Measurements from ENCODE around the gene RNPS1.

The RNPS1 gene

DNA sequence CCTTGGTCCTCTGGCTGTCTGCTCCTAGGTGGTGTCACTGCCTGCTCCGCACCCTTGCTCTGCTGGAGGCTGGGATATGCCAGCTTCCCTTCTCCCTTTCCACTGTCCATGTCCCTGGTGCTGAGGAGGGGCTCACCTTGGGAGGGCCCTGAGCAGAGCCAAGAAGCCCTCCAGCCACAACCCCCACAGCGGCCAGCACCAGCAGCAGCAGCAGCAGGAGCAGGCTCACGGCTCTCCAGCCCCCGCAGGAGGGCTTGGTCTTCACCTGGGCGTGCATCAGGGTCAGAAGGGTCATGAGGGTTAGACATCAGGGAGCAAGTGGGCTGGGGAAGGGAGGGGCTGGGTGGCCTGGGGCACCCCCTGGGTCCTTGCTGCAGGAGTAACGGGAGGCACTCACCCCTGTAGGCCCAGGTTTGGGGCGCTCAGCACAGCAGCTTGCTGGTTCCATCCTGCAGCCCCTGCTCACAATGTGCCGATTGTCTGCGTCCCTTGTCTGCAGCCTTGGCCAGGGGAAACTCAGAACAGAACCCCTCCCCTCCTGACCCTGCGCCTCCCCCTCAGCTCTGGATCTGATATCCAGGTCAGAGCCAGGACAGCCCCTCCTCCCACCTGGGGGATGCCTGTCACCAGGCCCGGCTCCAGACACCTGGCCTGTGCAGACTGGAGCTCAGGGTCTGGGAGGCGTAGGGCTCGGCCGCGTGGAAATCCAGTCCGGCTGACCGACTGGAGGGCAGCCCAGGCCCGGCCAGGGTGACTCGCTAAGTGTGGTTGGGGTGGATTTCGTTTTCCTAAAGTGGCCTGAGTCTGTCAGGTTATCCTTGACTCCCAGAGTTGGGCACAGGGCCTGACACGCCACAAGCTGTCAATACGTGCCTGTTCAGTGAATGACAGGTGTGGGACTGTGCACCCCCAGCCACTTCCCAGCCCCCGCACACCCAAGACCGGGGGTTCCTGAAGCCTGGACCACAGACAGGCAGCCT is 57.2 kb downstream of the RNPS1 start, which contains the start of gene BRICD5:
BRICD5 (minus strand) TSS at position 478 of the 980 bp plus-strand sequence; CDS start at position 448, 30 bp downstream.
- no peak for DNase-seq

DNA sequence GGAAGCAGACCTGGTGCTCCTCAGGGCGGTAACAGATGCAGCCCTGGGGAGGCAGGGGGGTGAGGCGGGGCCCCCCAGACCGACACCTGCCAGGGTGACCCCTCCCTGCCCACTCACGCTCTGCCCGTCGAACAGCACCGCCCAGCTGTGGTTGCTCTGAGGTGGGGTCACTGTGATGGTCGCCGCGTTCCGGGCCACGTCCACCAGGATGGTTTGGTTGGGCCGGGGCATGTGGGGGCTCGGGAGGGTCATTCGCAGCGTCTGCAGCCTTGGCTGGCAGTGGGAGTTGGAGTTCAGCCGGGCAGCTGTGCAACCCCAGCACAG is 58.0 kb downstream of the RNPS1 start:
- DNase-seq = no peak

DNA sequence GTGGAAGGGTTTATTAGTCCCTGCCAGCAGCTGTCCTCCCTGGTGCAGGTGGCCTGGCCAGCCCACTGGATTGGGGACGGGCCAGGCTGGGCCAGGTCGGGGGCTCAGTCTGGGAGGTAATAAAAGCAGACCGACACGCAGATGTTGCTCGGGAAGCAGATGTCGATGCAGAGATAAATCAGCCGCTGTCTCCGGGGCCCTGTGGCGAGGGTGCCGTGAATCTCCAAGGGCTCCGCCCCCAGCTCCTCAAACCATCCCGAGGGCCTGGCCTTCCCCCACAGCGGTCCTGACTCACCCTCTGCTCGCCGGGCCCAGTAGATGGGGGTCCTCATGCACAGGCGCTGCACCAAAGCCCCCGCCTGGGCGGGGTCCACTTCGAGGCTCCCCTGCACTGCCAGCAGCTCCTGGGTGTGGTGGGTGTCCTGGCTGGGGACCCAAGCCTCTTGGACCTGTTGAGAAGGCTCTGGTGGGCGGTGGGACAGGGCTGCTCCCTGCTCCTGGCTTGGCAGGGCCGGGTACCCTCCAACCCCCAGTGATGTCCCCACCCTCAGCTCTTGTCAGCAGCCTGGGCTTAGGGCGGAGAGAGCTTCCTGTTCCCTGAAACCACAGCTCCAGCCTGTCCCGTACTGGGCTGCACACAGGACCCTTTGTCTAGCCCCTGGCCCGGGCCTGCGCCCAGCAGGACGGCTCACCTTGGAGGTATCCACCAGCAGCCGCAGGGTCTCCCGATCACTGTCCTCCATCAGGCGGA is 58.5 kb downstream of the RNPS1 start:
- no peak for DNase-seq

DNA sequence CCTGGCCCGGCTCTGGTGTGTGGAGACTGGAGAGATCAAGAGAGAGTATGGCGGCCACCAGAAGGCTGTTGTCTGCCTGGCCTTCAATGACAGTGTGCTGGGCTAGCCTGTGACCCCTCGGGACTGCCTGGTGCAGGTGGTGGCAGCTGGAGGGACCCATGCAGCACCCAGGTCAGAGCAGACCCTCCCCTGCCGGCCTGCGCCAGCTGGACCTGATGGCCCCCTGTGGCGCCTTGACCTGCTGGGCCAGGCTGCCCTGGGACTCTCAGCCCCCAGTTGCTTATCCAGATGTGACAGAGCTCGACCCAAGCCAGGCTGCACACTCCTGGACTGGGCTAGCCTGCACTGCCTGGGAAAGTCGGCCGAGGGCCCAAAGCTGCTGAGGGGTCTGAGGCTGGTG is 59.2 kb downstream of the RNPS1 start:
- no peak for DNase-seq

DNA sequence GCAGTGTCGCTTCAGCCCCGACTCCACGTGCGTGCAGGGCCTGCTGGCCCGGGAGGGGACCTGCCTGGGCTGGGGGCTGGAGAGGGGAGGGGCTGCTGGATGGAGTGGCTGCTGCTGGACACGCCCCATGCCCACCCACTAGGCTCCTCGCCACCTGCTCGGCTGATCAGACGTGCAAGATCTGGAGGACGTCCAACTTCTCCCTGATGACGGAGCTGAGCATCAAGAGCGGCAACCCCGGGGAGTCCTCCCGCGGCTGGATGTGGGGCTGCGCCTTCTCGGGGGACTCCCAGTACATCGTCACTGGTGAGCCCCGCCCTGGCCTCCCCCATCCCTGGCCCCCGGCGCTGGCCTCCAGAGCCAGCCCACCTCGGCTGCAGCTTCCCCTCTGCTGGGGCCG is 59.6 kb downstream of the RNPS1 start:
- no peak for DNase-seq

DNA sequence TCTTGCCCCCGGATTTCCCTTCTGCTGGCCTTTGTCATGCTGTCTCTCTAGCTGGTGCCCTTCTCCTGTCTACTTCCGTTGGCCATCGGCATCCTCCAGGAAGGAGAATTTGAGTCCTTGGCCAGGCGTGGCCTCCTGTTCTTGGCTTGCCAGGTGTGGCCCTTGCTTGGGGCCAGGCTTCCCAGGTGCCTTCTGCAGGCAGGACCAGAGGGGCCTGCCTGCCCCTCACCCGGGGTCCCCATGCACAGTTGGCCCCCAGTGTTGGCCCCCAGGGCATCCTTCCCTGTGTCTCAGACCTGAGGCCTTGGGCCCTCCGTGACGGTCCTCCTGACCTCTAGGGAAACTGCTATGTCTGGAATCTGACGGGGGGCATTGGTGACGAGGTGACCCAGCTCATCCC is 60.1 kb downstream of the RNPS1 start:
- no peak for DNase-seq

DNA sequence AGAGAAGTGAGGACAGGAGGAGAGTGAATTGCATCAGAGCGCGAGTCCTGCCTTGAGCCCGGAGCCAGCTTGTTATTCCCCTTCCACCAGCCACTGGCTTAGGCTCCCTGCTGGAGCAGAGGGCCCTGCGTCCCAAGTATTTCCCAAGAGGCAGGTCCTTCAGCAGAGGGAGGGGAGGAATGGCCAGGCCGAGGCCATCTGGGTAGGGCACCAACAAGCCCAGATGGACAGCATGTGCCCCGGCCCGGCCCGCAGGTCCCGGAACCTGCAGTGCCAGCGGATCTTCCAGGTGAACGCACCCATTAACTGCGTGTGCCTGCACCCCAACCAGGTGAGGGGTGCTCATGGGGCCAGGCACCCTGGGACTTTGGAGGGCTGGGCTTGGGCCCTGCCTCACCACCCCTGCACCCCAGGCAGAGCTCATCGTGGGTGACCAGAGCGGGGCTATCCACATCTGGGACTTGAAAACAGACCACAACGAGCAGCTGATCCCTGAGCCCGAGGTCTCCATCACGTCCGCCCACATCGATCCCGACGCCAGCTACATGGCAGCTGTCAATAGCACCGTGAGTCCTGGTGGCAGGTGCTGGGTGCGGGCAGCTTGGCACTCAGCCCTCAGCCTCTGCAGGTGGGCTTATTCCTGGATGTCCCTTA is 61.0 kb downstream of the RNPS1 start:
- DNase-seq = peak; percentile 35

DNA sequence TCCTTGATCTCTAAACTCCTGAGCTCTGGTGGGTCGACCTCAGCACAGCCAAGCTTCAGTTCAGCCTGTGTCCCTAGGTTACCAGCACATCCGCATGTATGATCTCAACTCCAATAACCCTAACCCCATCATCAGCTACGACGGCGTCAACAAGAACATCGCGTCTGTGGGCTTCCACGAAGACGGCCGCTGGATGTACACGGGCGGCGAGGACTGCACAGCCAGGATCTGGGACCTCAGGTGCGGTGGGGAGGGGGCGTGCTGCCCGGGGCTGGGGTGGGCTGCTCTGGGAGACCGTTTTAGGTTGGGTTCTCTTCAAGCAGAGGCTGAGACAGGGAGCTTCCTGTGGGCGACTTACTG is 61.5 kb downstream of the RNPS1 start:
- DNase-seq = no peak

DNA sequence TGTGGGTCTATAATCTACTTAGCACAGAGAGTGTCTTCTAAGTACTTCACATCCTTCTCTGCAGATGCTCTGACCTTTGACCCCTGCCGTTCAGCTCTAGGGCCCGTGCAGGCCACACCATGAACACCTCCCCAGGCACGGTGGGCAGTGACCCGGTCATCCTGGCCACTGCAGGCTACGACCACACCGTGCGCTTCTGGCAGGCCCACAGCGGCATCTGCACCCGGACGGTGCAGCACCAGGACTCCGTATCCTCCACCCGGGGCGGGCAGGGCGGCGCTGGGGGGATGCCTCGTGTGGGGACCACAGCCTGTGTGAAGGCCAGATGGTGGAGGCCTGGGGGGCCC is 62.0 kb downstream of the RNPS1 start:
- no peak for DNase-seq

DNA sequence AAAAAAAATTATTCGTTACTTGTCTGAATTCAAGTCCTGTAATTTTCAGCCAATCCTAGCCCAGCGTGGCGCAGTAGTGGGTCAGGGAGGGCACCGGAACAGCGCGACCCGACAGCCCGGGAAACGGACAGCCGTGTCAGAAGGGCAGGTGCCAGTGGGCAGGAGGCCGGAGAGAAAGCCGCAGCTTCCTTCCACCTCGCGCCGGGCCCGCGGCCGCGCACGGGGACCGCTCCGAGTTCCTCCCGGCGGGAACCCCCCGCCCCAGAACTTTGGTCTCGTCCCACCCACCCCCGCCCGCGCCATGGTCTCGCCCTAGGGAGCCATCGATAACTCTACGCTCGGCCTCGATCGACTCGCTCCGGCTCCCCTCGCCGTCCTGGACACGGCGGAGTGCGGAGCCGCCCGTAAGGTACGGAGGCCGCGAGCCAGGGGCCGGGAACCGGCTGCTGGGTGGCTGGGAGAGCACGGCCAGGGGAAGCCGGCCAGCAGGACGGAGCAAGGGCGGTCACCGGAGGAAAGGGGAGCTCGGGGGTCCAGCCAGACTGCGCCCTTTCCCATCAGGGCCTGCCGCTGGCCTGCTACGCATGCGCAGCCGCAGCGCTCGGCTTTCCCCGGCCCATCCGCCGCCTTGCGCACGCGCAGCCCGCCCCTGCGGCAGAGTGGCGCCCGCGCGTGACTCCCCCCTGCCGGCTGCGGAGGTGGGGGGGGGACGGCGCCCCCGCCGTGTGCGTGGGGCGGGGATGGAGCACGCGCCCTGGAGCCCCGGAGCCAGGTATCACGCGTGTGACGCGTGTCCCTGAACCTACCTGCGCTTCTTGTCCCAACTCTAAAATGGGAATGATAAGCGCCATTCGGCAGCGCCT is 62.6 kb downstream of the RNPS1 start, which contains the start of gene MLST8:
MLST8 (plus strand) TSS at position 351 of the 863 bp plus-strand sequence. CDS start 632 bp downstream, outside the sequence.
- DNase-seq = peak; percentile 92

DNA sequence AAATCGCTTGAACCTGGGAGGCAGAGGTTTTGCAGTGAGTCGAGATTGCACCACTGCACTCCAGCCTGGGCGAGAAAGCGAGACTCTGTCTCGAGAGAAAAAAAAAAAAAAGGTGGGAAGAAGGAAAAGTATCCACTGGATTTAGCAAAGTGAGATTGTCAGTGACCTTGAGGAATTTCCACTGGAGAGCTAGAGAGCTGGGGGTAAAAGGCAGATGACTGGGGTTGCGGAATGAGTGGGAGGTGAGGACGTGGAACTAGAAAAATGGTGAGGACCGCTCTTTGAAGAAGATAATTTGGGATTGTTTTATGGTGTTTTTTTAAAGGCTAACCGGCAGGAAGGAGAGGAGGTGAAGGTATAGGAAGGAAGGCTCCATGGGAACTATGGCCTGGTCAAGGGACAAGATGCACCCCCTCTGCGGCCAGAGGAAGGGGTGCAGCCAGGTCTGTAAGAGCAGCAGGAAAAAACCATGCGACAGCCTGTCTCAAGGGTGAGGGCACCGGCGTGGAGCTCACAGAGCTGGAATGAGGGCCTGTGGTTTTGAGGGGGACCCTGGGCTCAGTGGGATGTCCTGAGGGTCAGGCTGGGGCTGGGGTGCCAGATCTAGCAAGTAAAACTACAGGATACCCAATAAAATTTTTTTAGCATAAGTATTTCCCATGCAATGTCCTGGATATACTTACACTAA is 63.4 kb downstream of the RNPS1 start:
- no peak for DNase-seq

Data from suppressor macrophage treated with lipopolysaccharide for 4 hours (primary cell).